ENCODE data around the gene AJAP1.

- TF ChIP-seq GATA2 (IDR thresholded peaks at IDR 0.05; ENCODE audit: low read depth, low read length), result no peak
- no peak for TF ChIP-seq GATA3 (IDR thresholded peaks at IDR 0.05; ENCODE audit: low read depth, low read length)
Observed at GRCh38 chr1:4638345-4638729, 16.1 kb upstream of the AJAP1 start.
